GM21619 (cell line): ENCODE results near the gene CDKL5.
"Not testable (repeated sequence)": the region's sequence is repeated elsewhere in the genome, so short reads cannot be mapped to it uniquely, and the experiment has no call there.

ENCODE experiments used
- ATAC-seq: cut with Tn5 transposase; IDR thresholded peaks from one replicate; pipeline ENCODE4 v1.9.1; 2021; ENCODE audit not compliant: unreplicated experiment

CDKL5 gene

DNA sequence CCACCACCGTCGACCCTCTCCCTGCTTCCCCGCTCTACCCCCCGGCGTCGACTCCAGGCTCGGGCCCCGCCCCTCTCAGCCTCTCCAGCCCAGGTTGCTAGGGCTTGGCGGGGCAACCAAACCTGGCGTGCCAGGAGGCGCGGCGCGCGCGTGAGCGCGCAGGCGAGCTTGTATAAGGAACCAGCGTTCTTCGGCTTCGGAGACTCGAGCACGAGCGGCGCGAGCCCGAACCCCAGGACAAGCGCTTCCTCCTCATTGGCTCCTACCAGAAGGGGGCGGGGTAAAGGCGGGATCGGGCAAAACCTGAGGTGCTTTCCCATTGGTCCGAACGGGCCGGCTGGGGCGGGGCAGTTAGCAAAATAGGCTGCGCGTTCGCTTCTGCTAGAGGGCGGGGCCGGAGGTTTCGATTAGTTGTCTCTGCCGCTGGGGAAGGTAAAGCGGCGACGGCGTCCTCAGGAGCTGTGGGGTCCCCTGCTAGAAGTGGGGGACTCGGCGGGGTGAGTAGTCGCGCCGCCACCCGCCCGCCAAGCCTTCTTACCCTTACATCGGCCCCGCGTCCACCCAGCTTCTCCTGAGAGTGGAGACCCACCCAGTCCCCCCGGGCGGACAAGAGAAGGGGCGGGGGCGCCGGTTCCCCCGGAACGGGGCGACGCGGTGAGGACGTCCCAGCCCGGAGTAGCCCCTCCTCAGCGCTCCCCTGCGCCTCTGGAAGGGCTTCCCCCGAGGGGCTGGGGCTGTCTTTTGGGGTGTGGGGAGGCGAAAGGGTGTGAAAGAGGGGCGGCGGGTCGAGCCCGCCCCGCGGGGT lies at the start of gene CDKL5:
Gene CDKL5 (plus strand): TSS at position 410 of the 805 bp plus-strand sequence. CDS start 81,489 bp downstream, outside the sequence.
- peak; percentile 94 for ATAC-seq

- no peak for ATAC-seq
Measured at GRCh38 chrX:18377796-18378195, 47.6 kb upstream of the CDKL5 start.

DNA sequence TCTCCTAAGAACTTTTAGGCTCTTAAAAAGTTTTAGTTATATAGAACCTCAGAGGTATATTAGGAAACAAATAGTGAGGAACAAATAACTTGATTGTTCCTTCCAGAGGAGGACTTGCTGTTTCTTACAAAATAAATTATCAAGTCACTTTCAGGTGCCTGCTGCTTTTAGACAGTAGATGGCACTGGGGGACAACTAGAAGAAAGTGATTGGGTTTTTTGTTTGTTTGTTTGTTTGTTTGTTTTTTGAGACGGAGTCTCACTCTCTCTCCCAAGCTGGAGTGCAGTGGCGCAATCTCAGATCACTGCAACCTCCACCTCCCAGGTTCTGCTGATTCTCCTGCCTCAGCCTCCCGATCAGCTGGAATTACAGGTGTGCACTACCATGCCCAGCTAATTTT lies 35.4 kb upstream of the CDKL5 start:
- ATAC-seq, result no peak

DNA sequence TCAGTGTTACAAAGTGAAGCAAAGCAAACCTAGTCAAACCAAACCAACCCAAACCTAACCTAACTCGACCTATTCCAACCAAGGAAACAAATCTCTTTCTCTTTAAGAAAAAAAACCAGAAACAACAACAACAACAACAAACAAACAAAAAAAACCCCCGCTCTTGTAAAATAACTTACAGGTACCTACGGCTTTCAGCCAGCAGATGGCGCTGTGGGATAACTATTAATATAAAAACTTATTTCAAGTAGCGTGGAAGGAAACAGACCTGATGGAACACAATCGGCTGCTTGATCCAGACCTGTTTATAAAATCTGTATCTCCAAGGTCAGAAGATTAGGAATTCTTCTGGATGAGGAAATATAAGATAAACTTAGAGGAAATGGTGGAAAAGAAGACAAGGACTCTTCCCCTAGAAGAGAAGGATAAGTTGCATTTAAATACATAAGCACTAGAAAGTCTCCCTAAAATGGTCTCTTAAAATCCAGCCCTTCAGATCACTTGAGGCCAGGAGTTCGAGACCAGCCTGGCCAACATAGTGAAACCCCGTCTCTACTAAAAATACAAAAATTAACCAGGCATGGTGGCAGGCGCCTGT lies 34.4 kb upstream of the CDKL5 start:
- no peak for ATAC-seq

- no peak for ATAC-seq
Measured at GRCh38 chrX:18394477-18394876, 30.9 kb upstream of the CDKL5 start.

GRCh38 chrX:18401848-18402213 lies 23.6 kb upstream of the CDKL5 start:
- no peak for ATAC-seq

DNA sequence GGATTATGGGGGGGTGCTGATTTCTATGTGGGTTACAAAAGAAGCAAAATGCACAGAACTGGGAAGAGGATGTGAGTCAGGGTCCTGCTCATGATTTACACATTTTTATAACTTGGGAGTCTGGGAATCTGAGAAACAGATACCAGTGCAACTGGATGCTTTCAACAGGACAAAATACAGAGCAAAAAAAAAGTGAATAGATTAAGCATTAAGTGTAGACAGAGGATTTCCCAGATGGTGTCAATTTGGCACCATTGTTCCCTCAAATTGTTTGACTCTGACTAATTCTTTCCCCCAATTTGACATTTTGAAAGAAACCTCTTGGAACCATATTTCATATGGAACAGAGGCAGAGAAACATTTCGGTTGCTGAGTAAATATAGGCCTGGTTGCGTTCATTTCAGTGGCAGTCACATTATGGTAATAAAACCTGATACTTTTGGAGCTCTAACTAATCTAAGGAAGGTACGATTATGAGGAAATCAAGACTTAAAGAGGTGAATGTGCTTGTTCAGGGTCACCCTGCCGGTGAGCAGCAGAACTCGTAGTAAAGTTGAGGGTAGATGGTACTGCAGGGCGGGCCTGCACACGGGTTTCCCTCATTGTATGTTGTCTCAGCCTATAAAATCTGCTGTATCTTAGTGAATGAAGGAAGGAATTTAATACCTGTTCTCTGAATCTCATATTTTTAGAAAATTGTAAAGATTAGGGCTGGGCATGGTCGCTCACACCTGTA lies 18.7 kb upstream of the CDKL5 start:
- ATAC-seq, result no peak

- no peak for ATAC-seq
Measured at GRCh38 chrX:18410038-18410437, 15.4 kb upstream of the CDKL5 start.

DNA sequence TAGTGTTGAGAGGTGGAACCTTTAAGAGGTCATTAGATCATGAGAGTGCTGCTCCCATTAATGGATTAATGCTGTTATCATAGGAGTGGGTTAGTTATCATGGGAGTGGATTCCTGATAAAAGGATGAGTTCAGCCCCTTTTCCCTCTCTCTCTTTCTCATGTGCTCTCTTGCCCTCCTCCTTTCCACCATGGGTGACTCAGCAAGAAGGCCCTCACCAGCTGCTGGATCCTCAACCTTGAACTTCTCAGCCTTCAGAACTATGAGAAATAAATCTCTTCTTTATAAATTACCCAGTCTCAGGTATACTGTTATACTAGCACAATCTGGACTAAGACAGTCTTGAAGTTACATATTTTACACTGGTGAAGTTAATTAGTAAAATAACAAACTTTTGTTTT lies 10.0 kb upstream of the CDKL5 start:
- ATAC-seq, result no peak

- no peak for ATAC-seq
Measured at GRCh38 chrX:18422325-18422724, 3.1 kb upstream of the CDKL5 start.

- ATAC-seq, result no peak
Measured at GRCh38 chrX:18422886-18423285, 2.5 kb upstream of the CDKL5 start.

DNA sequence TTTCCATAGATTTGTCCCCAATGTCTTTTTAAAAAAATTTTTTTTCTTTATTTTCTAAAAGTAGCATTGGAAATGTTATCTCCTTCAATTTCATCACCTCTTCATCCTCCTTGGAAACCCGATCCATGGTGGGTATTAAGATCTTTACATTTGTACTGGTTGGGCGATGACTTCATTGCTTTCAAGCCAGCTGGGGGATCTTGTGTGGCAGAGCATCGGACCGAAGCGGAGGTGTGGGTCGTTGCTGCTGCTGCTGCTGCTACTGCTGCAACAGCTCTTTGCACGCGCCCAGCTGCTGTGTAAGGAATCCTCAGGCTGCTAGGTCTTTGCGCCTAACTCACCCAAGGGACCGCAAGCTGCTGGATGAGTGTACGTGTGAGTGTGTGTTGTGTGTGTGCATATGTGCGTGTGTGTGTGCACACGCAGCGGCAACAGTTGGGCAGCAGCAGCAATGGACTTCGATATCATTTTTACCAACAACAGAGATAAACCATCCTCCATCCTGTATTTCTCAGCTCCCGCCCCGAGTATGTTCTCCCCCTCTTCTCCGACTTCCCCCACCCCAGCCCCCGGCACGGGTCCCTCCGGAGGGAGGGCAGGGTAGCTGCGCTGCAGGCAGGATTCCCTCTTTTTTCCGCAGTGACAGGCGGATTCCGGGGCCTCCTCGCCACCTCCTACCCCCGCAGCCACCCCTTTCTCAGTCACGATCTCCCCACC lies 768 bp upstream of the CDKL5 start:
- ATAC-seq, result peak; percentile 5

DNA sequence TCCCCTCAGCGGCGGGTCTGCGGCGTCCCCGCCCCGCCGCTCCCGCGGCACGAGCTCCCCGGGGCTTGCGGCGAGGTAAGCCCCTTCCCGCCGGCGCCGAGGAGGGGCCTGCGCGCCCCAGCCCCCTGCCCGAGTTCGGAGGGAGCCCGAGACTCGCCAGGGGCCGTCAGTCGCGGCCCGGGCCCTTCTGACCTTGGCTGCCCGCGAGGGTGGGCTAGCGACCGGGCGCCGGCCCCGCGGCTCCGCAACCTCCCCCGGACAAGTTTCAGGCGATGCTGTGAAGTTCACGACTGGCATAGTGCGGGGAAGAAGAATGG lies 554 bp downstream of the CDKL5 start:
- no peak for ATAC-seq

DNA sequence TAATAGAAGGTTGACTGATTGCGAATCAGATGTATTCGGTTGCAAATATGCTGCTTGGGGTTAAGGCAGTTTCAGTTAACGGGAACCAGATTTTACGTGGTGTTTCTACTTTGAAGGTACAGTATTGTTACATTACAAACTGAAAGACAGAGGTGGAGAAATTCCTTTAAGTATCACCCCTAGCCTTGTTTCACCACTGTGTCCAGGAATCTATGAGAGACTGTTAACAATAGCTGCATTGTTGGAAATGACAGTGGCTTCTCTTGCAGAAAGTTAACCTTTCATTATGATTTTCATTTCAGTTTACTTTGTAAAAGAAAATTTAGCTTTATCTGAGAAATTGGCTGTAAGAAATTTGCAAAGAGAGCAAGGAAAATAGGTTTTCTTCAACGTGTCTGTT lies 2.6 kb downstream of the CDKL5 start:
- ATAC-seq, result no peak

DNA sequence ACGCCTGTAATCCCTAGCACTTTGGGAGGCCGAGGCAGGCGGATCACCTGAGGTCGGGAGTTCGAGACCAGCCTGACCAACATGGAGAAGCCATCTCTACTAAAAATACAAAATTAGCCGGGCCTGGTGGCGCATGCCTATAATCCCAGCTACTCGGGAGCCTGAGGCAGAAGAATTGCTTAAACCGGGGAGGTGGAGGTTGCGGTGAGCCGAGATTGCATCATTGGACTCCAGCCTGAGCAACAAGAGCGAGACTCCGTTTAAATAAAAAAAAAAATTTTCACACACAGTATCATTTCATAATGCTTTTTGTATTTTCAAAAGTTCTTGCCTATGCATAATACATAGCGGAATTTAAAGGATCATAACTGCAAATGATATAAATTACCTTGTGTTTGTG lies 7.9 kb downstream of the CDKL5 start:
- not testable (repeated sequence) for ATAC-seq

- no peak for ATAC-seq
Measured at GRCh38 chrX:18434896-18435295, 9.5 kb downstream of the CDKL5 start.

DNA sequence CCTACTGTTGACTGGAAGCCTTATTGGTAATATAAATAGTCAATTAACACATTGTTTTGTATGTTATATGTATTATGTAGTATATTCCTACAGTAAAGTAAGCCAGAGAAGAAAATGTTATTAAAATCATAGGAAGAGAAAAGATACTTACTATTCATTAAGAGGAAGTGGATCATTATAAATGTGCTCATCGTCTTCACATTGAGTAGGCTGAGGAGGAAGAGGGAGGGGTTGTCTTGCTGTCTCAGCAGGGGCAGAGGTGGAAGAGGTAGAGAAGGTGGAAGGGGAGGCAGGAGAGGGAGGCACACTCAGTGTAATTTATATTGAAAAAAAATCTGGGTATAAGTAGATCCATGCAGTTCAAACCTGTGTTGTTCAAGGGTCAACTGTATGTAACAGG lies 10.6 kb downstream of the CDKL5 start:
- ATAC-seq, result no peak

GRCh38 chrX:18440835-18441234 lies 15.4 kb downstream of the CDKL5 start:
- ATAC-seq, result no peak

- ATAC-seq, result no peak
Measured at GRCh38 chrX:18441780-18442367, 16.5 kb downstream of the CDKL5 start.

DNA sequence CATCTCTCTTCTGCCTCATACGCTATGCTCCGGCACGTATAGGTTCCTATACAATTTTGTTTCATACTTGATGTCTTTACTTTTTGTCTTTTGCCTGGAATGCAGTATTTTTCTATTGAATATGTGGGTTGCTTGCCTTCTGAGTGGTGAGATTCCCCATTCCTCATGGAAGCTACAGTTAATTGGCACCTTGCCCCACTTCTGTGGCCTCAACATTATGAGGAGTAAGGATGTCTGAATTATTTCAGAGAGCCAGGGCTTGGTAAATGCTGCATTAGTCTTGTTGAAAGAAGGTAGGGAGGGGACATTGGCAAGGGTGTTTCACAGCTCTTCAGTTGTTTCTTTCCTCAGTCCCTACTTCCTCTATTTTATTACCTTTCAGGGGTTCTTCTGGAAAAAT lies 23.0 kb downstream of the CDKL5 start:
- ATAC-seq, result no peak

GRCh38 chrX:18449236-18449635 lies 23.8 kb downstream of the CDKL5 start:
- ATAC-seq, result no peak
